ENCODE data around the gene ZNF621. TPM values are rescaled to one million over a fixed set of nuclear protein-coding genes. Genes with fewer than 3 reads are reported as not detected.

Gene ZNF621
- total and polyA plus RNA-seq, 9 of the 15 experiments (the other 6 are each of a cell fraction or from before 2014, with no cell fraction given) = 4.7 to 28.9 (median 20.6) TPM

DNA sequence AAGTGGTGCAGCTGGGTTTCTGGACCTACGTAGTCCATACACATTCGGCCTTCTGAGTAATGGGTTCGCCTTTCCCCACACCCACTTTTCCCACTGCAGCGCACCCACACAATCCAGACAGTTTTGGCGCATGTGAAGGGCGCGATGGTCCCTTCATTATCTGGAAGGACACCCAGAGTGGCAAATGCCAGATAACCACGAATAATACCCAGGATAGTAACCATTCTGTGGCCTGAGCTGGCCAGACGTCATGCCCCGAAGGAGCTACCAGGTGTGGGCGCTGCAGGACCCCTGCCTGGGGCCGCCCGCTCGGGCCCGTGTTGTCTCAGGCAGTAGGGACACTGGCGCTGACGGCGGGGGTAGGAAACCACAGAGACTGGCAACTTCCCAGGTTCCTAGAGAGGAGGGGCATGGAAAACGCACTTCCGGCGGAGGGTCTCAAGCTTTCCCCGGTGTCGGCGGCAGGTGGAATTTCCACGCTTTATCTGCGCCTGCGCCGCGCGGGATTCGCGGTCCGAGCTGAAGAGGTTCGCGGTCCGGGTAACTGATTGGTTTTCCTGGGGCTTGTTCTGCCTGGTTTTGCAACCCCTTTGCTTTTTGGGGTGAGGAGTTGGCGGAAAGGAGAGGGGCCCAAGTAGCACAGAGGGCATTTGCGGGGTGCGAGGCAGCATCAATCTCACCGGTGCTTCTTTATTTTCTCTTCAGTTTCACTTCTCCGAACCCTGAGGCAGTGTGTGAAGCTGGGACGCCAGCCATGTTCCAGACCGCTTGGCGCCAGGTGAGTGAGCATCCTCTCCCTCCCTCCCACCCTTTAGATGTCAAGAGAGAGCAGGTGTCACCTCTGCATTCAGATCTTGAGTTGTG is 18.9 kb upstream of the ZNF621 start, which contains the start of gene ZNF620 (continued):
- TF ChIP-seq, protein P1, sequence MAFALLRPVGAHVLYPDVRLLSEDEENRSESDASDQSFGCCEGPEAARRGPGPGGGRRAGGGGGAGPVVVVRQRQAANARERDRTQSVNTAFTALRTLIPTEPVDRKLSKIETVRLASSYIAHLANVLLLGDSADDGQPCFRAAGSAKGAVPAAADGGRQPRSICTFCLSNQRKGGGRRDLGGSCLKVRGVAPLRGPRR (CRISPR knock-in tag; IDR thresholded peaks at IDR 0.05) = no peak
- TF ChIP-seq, protein P2, sequence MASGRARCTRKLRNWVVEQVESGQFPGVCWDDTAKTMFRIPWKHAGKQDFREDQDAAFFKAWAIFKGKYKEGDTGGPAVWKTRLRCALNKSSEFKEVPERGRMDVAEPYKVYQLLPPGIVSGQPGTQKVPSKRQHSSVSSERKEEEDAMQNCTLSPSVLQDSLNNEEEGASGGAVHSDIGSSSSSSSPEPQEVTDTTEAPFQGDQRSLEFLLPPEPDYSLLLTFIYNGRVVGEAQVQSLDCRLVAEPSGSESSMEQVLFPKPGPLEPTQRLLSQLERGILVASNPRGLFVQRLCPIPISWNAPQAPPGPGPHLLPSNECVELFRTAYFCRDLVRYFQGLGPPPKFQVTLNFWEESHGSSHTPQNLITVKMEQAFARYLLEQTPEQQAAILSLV (tag; IDR thresholded peaks at IDR 0.05) = no peak
- TF ChIP-seq FOXA1 (IDR thresholded peaks at IDR 0.05; ENCODE audit: borderline replicate concordance) (no peak), HOXB6 (CRISPR knock-in tag; IDR thresholded peaks at IDR 0.05; ENCODE audit: borderline replicate concordance) (0 out of 2 replicates have a peak, but pooled peaks have one; percentile 24), DIDO1 (tag; IDR thresholded peaks at IDR 0.05; ENCODE audit: low read depth) (no peak), TCF3 (CRISPR knock-in tag; IDR thresholded peaks at IDR 0.05) (0 out of 2 replicates have a peak, but pooled peaks have one; percentile 26), E2F3 (CRISPR knock-in tag; IDR thresholded peaks at IDR 0.05) (no peak), ZNF707 (CRISPR knock-in tag; conservative IDR thresholded peaks at IDR 0.05) (no peak), ZFX (CRISPR knock-in tag; IDR thresholded peaks at IDR 0.05) (peak; percentile 82), SAP30 (IDR thresholded peaks at IDR 0.05; ENCODE audit: borderline replicate concordance, insufficient read depth, low read depth, low read length, poor library complexity, severe bottlenecking) (peak; percentile 25), SRSF3 (IDR thresholded peaks at IDR 0.05; ENCODE audit: insufficient read depth, low read length) (no peak), MXI1 (IDR thresholded peaks at IDR 0.05; ENCODE audit: low read depth, low read length) (no peak)
- TF ChIP-seq, protein P3, sequence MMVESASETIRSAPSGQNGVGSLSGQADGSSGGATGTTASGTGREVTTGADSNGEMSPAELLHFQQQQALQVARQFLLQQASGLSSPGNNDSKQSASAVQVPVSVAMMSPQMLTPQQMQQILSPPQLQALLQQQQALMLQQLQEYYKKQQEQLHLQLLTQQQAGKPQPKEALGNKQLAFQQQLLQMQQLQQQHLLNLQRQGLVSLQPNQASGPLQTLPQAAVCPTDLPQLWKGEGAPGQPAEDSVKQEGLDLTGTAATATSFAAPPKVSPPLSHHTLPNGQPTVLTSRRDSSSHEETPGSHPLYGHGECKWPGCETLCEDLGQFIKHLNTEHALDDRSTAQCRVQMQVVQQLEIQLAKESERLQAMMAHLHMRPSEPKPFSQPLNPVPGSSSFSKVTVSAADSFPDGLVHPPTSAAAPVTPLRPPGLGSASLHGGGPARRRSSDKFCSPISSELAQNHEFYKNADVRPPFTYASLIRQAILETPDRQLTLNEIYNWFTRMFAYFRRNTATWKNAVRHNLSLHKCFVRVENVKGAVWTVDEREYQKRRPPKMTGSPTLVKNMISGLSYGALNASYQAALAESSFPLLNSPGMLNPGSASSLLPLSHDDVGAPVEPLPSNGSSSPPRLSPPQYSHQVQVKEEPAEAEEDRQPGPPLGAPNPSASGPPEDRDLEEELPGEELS (CRISPR knock-in tag; IDR thresholded peaks at IDR 0.05; ENCODE audit: borderline replicate concordance) = no peak
- TF ChIP-seq, protein P4, sequence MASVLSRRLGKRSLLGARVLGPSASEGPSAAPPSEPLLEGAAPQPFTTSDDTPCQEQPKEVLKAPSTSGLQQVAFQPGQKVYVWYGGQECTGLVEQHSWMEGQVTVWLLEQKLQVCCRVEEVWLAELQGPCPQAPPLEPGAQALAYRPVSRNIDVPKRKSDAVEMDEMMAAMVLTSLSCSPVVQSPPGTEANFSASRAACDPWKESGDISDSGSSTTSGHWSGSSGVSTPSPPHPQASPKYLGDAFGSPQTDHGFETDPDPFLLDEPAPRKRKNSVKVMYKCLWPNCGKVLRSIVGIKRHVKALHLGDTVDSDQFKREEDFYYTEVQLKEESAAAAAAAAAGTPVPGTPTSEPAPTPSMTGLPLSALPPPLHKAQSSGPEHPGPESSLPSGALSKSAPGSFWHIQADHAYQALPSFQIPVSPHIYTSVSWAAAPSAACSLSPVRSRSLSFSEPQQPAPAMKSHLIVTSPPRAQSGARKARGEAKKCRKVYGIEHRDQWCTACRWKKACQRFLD (CRISPR knock-in tag; IDR thresholded peaks at IDR 0.05) = peak; percentile 69
- TF ChIP-seq, protein P5, sequence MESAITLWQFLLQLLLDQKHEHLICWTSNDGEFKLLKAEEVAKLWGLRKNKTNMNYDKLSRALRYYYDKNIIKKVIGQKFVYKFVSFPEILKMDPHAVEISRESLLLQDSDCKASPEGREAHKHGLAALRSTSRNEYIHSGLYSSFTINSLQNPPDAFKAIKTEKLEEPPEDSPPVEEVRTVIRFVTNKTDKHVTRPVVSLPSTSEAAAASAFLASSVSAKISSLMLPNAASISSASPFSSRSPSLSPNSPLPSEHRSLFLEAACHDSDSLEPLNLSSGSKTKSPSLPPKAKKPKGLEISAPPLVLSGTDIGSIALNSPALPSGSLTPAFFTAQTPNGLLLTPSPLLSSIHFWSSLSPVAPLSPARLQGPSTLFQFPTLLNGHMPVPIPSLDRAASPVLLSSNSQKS (CRISPR knock-in tag; IDR thresholded peaks at IDR 0.05) = no peak
- TF ChIP-seq, protein P6, sequence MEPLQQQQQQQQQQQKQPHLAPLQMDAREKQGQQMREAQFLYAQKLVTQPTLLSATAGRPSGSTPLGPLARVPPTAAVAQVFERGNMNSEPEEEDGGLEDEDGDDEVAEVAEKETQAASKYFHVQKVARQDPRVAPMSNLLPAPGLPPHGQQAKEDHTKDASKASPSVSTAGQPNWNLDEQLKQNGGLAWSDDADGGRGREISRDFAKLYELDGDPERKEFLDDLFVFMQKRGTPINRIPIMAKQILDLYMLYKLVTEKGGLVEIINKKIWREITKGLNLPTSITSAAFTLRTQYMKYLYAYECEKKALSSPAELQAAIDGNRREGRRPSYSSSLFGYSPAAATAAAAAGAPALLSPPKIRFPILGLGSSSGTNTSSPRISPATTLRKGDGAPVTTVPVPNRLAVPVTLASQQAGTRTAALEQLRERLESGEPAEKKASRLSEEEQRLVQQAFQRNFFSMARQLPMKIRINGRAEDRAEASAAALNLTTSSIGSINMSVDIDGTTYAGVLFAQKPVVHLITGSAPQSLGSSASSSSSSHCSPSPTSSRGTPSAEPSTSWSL (CRISPR knock-in tag; IDR thresholded peaks at IDR 0.05; ENCODE audit: borderline replicate concordance) = no peak
- TF ChIP-seq, protein P7, sequence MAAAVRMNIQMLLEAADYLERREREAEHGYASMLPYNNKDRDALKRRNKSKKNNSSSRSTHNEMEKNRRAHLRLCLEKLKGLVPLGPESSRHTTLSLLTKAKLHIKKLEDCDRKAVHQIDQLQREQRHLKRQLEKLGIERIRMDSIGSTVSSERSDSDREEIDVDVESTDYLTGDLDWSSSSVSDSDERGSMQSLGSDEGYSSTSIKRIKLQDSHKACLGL (CRISPR knock-in tag; IDR thresholded peaks at IDR 0.05; ENCODE audit: borderline replicate concordance, poor library complexity, severe bottlenecking) = no peak
